Measurements from ENCODE around the gene DEAF1. TPM values are rescaled to one million over a fixed set of nuclear protein-coding genes. Genes with fewer than 3 reads are reported as not detected.

The DEAF1 gene
- total and polyA plus RNA-seq, 2 of the 13 experiments (the other 11 are each of a cell fraction or from before 2014, with no cell fraction given) = 22.3 to 29.6 TPM

GRCh38 chr11:637593-638521 lies 57.2 kb downstream of the DEAF1 start:
- ChIA-PET POLR2A (no interaction called here), CTCF (ENCODE audit: low intra/inter-chr PET ratio, low total read pairs) (no interaction called here)
- Histone ChIP-seq H3K27me3 (ENCODE audit: control insufficient read depth in 1 of 2, insufficient read depth in 2 of 2, low read length in 2 of 2) (no peaks in the 10 kb centered on the region), H3K36me3 (replicated peaks in 1 of 2; ENCODE audit: control insufficient read depth in 1 of 2, insufficient read depth in 2 of 2, low read length in 2 of 2) (0 out of 5 replicates have a peak, but pooled peaks cover 1 to 9% of the 10 kb centered on the region in 2 experiments), H3K27ac (ENCODE audit: extremely low read length, insufficient read depth, low read length) (no peak overlapping the region), H2AFZ (ENCODE audit: low read length) (no peak overlapping the region), H3K79me2 (ENCODE audit: insufficient read depth, low read length) (no peaks in the 10 kb centered on the region), H4K20me1 (ENCODE audit: insufficient read depth, low read length) (0 out of 2 replicates have a peak, but pooled peaks cover 3% of the 10 kb centered on the region), H3K4me1 (ENCODE audit: insufficient read depth, low read length) (no peaks in the 10 kb centered on the region), H3K9ac (ENCODE audit: insufficient read depth, low read depth, low read length) (no peak overlapping the region), H3K4me2 (ENCODE audit: low read depth, low read length) (no peak overlapping the region), H3K4me3 (replicated peaks in 1 of 3; ENCODE audit: insufficient read depth in 1 of 3, low read depth in 2 of 3, low read length in 3 of 3) (no peak overlapping the region), H3K9me3 (ENCODE audit: low read length) (no peaks in the 10 kb centered on the region)
- TF ChIP-seq ZNF503 (CRISPR knock-in tag; IDR thresholded peaks at IDR 0.05) (no peak), AGO1 (IDR thresholded peaks at IDR 0.05; ENCODE audit: low read depth, low read length, poor library complexity, severe bottlenecking) (peak; percentile 80), NR2F6 (IDR thresholded peaks at IDR 0.05) (no peak), NR2F6 (CRISPR knock-in tag; IDR thresholded peaks at IDR 0.05) (no peak), RBM22 (optimal IDR thresholded peaks at IDR 0.05; ENCODE audit: low read length) (no peak), ZBTB33 (CRISPR knock-in tag; IDR thresholded peaks at IDR 0.05) (0 out of 2 replicates have a peak, but pooled peaks have one; percentile 7), ZFX (CRISPR knock-in tag; IDR thresholded peaks at IDR 0.05; ENCODE audit: low read depth) (no peak), ZNF577 (CRISPR knock-in tag; IDR thresholded peaks at IDR 0.05; ENCODE audit: borderline replicate concordance, low read depth) (no peak), AGO2 (optimal IDR thresholded peaks at IDR 0.05; ENCODE audit: low read depth, low read length) (peak; percentile 87), ZNF629 (CRISPR knock-in tag; conservative IDR thresholded peaks at IDR 0.05) (no peak), SOX13 (IDR thresholded peaks at IDR 0.05) (no peak), SOX13 (CRISPR knock-in tag; conservative IDR thresholded peaks at IDR 0.05 in 1 of 2, IDR thresholded peaks at IDR 0.05 in 1 of 2) (no peak)
- 97% methylated on average over 44 of the region's 55 CpGs for WGBS (ENCODE audit: low lambda C conversion rate)
- DNase-seq (ENCODE audit: low spot score) (no peak), ATAC-seq (no peak), FAIRE-seq (no peak)
- in situ Hi-C loops (cut with HindIII; ENCODE audit: extremely low pct_ligation_motif_present, low pct_unique_long_range_greater_than_20kb) (no loop called here), intact Hi-C loops (cut with micrococcal nuclease; ENCODE audit: unreplicated experiment) (no loop called here)
- no TSS peak for BruUV-seq (replicated peaks)
